Measurements from ENCODE around the gene C2orf76.

Gene C2orf76

DNA sequence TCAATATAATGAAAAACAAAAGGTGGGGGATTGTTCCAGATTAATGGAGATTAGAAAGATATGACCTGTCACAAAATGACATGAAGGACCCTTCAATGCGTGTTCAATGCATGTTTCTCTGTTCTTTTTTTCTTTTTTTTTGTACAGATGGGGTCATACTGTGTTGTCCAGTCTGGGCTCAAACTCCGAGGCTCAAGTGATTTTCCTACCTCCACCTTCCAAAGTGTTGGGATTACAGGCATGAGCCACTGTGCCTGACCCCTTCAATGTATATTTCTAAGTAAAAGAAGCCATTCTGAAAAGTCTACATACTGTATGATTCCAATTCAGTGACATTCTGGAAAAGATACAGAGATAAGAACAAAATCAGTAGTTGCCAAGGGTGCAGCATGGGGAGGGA, 32.8 kb downstream of the C2orf76 start:
- Histone ChIP-seq H3K27ac (ENCODE audit: low read depth, low read length, severe bottlenecking) (no peak overlapping the region), H3K36me3 (ENCODE audit: control insufficient read depth, insufficient read depth, low read length) (no peaks in the 10 kb centered on the region), H3K4me3 (ENCODE audit: extremely low read depth, insufficient read depth, low read length, poor library complexity, severe bottlenecking) (no peak overlapping the region), H3K4me1 (ENCODE audit: control insufficient read depth, insufficient read depth, low read length, poor library complexity, severe bottlenecking) (no peaks in the 10 kb centered on the region), H3K9me3 (ENCODE audit: control insufficient read depth, low read length) (no peaks in the 10 kb centered on the region)
- WGBS, 2 experiments (ENCODE audit: insufficient coverage in 2 of 2): 86 to 100% methylated on average over 1 of the region's 2 CpGs

GRCh38 chr2:119333360-119333759, 33.3 kb downstream of the C2orf76 start:
- Histone ChIP-seq H3K36me3 (ENCODE audit: control insufficient read depth, insufficient read depth, low read length) (no peaks in the 10 kb centered on the region), H3K4me3 (ENCODE audit: extremely low read depth, insufficient read depth, low read length, poor library complexity, severe bottlenecking) (no peak overlapping the region), H3K27ac (ENCODE audit: low read depth, low read length, severe bottlenecking) (no peak overlapping the region), H3K4me1 (ENCODE audit: control insufficient read depth, insufficient read depth, low read length, poor library complexity, severe bottlenecking) (no peaks in the 10 kb centered on the region), H3K9me3 (ENCODE audit: control insufficient read depth, low read length) (no peaks in the 10 kb centered on the region)
- WGBS, 2 experiments (ENCODE audit: insufficient coverage in 2 of 2): 85 to 100% methylated on average over 2 of the region's 3 CpGs

- no peaks in the 10 kb centered on the region for H3K36me3 ChIP-seq (ENCODE audit: control insufficient read depth, insufficient read depth, low read length)
- no peak overlapping the region for H3K27ac ChIP-seq (ENCODE audit: low read depth, low read length, severe bottlenecking)
- H3K9me3 ChIP-seq (ENCODE audit: control insufficient read depth, low read length): no peaks in the 10 kb centered on the region
- no peaks in the 10 kb centered on the region for H3K4me1 ChIP-seq (ENCODE audit: control insufficient read depth, insufficient read depth, low read length, poor library complexity, severe bottlenecking)
- H3K4me3 ChIP-seq (ENCODE audit: extremely low read depth, insufficient read depth, low read length, poor library complexity, severe bottlenecking): no peak overlapping the region
- no CpG with 5 or more reads among the region's 6 CpGs for WGBS, 2 experiments (ENCODE audit: insufficient coverage in 2 of 2)
These were observed 33.7 kb downstream of the C2orf76 start for GRCh38 chr2:119332953-119333352.

GRCh38 chr2:119327431-119327830, 39.2 kb downstream of the C2orf76 start:
- Histone ChIP-seq H3K36me3 (ENCODE audit: control insufficient read depth, insufficient read depth, low read length) (no peaks in the 10 kb centered on the region), H3K9me3 (ENCODE audit: control insufficient read depth, low read length) (no peaks in the 10 kb centered on the region), H3K4me3 (ENCODE audit: extremely low read depth, insufficient read depth, low read length, poor library complexity, severe bottlenecking) (no peak overlapping the region), H3K4me1 (ENCODE audit: control insufficient read depth, insufficient read depth, low read length, poor library complexity, severe bottlenecking) (no peaks in the 10 kb centered on the region), H3K27ac (ENCODE audit: low read depth, low read length, severe bottlenecking) (no peak overlapping the region)
- WGBS, 2 experiments (ENCODE audit: insufficient coverage in 2 of 2): 93 to 95% methylated on average over 4 to 5 of the region's 6 CpGs

- 60% methylated on average over 1 of the region's 1 CpG; no CpG with 5 or more reads in 1 of the 2 experiments for WGBS, 2 experiments (ENCODE audit: insufficient coverage in 2 of 2)
- H3K27ac ChIP-seq (ENCODE audit: low read depth, low read length, severe bottlenecking): no peak overlapping the region
- no peak overlapping the region for H3K4me3 ChIP-seq (ENCODE audit: extremely low read depth, insufficient read depth, low read length, poor library complexity, severe bottlenecking)
- H3K9me3 ChIP-seq (ENCODE audit: control insufficient read depth, low read length): no peaks in the 10 kb centered on the region
- no peaks in the 10 kb centered on the region for H3K36me3 ChIP-seq (ENCODE audit: control insufficient read depth, insufficient read depth, low read length)
- H3K4me1 ChIP-seq (ENCODE audit: control insufficient read depth, insufficient read depth, low read length, poor library complexity, severe bottlenecking): no peaks in the 10 kb centered on the region
These were observed 39.7 kb downstream of the C2orf76 start for GRCh38 chr2:119326938-119327337.

DNA sequence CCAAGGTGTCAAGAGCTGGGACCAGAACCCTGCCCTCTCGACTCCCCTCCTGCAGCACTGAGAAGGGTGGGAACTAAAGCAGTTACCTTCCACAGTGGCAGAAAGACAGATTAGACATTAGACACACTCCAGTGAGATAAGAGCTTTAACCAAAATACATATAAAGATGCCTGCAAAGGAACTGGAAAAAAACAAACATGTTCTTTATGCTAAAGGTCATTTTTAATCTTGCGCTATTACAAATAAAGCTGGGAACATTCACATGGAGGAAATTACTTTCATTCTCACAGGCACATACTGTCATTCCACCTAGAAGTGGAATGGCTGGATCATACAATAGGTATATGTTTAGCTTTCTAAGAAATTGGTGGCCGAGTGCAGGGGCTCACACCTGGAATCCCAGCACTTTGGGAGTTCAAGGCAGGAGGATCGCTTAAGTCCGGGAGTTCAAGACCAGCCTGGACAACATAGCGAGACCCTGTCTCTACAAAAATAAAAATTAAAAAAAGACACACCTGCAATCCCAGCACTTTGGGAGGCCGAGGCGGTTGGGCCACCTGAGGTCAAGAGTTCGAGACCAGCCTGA, 41.9 kb downstream of the C2orf76 start:
- no peaks in the 10 kb centered on the region for H3K9me3 ChIP-seq (ENCODE audit: control insufficient read depth, low read length)
- 94 to 96% methylated on average over 3 to 7 of the region's 9 CpGs for WGBS, 2 experiments (ENCODE audit: insufficient coverage in 2 of 2)
- no peaks in the 10 kb centered on the region for H3K36me3 ChIP-seq (ENCODE audit: control insufficient read depth, insufficient read depth, low read length)
- no peak overlapping the region for H3K4me3 ChIP-seq (ENCODE audit: extremely low read depth, insufficient read depth, low read length, poor library complexity, severe bottlenecking)
- no peaks in the 10 kb centered on the region for H3K4me1 ChIP-seq (ENCODE audit: control insufficient read depth, insufficient read depth, low read length, poor library complexity, severe bottlenecking)
- H3K27ac ChIP-seq (ENCODE audit: low read depth, low read length, severe bottlenecking): no peak overlapping the region

GRCh38 chr2:119323459-119323858, 43.2 kb downstream of the C2orf76 start:
- H3K9me3 ChIP-seq (ENCODE audit: control insufficient read depth, low read length): no peaks in the 10 kb centered on the region
- no peaks in the 10 kb centered on the region for H3K36me3 ChIP-seq (ENCODE audit: control insufficient read depth, insufficient read depth, low read length)
- H3K27ac ChIP-seq (ENCODE audit: low read depth, low read length, severe bottlenecking): no peak overlapping the region
- no peaks in the 10 kb centered on the region for H3K4me1 ChIP-seq (ENCODE audit: control insufficient read depth, insufficient read depth, low read length, poor library complexity, severe bottlenecking)
- no peak overlapping the region for H3K4me3 ChIP-seq (ENCODE audit: extremely low read depth, insufficient read depth, low read length, poor library complexity, severe bottlenecking)
- WGBS, 2 experiments (ENCODE audit: insufficient coverage in 2 of 2): 81 to 85% methylated on average over 4 to 7 of the region's 8 CpGs

GRCh38 chr2:119319593-119319992, 47.0 kb downstream of the C2orf76 start:
- Histone ChIP-seq H3K4me3 (ENCODE audit: extremely low read depth, insufficient read depth, low read length, poor library complexity, severe bottlenecking) (no peak overlapping the region), H3K9me3 (ENCODE audit: control insufficient read depth, low read length) (no peaks in the 10 kb centered on the region), H3K36me3 (ENCODE audit: control insufficient read depth, insufficient read depth, low read length) (no peaks in the 10 kb centered on the region), H3K4me1 (ENCODE audit: control insufficient read depth, insufficient read depth, low read length, poor library complexity, severe bottlenecking) (no peaks in the 10 kb centered on the region), H3K27ac (ENCODE audit: low read depth, low read length, severe bottlenecking) (no peak overlapping the region)
- WGBS, 2 experiments (ENCODE audit: insufficient coverage in 2 of 2): 74 to 89% methylated on average over 4 to 5 of the region's 7 CpGs

- H3K9me3 ChIP-seq (ENCODE audit: control insufficient read depth, low read length): no peaks in the 10 kb centered on the region
- WGBS, 2 experiments (ENCODE audit: insufficient coverage in 2 of 2): no CpG with 5 or more reads among the region's 1 CpG
- H3K36me3 ChIP-seq (ENCODE audit: control insufficient read depth, insufficient read depth, low read length): no peaks in the 10 kb centered on the region
- H3K27ac ChIP-seq (ENCODE audit: low read depth, low read length, severe bottlenecking): no peak overlapping the region
- H3K4me1 ChIP-seq (ENCODE audit: control insufficient read depth, insufficient read depth, low read length, poor library complexity, severe bottlenecking): no peaks in the 10 kb centered on the region
- no peak overlapping the region for H3K4me3 ChIP-seq (ENCODE audit: extremely low read depth, insufficient read depth, low read length, poor library complexity, severe bottlenecking)
These were observed 49.1 kb downstream of the C2orf76 start for GRCh38 chr2:119317554-119317953.

GRCh38 chr2:119316066-119316465, 50.6 kb downstream of the C2orf76 start:
- H3K4me1 ChIP-seq (ENCODE audit: control insufficient read depth, insufficient read depth, low read length, poor library complexity, severe bottlenecking): no peaks in the 10 kb centered on the region
- no peaks in the 10 kb centered on the region for H3K36me3 ChIP-seq (ENCODE audit: control insufficient read depth, insufficient read depth, low read length)
- 40% methylated on average over 1 of the region's 3 CpGs; no CpG with 5 or more reads in 1 of the 2 experiments for WGBS, 2 experiments (ENCODE audit: insufficient coverage in 2 of 2)
- no peak overlapping the region for H3K4me3 ChIP-seq (ENCODE audit: extremely low read depth, insufficient read depth, low read length, poor library complexity, severe bottlenecking)
- no peak overlapping the region for H3K27ac ChIP-seq (ENCODE audit: low read depth, low read length, severe bottlenecking)
- H3K9me3 ChIP-seq (ENCODE audit: control insufficient read depth, low read length): no peaks in the 10 kb centered on the region

DNA sequence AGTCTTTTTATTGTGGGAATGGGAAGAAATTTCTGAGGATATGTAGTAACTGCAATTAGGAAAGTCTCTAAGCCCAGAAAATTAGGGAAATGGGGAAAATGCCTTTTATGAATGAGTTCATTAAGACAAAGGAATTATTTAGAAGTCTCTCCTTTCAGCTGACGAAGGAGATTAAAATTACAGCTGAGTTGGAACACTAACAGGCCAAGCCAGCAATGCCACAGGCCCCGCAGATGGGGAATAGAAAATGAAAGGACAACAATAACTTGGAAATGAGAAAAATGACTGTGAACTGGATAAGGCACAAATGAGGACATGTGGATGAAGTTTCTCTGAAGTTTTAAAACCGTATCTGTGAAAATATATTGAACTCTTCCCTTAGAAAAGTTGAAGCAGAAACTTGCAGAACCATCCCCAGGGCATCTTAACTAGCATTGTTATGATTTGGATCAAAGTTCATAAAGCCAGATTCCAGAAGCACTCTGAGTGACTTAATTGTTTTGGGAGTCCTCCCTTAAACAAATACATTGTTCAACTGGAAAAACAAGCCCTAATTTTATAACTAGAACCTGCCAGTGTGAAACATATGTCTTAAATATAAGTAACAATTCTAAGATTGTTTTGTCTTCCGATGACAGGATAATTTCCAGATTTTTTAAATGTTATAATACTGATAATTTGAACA, 51.3 kb downstream of the C2orf76 start:
- Histone ChIP-seq H3K27ac (ENCODE audit: low read depth, low read length, severe bottlenecking) (no peak overlapping the region), H3K9me3 (ENCODE audit: control insufficient read depth, low read length) (no peaks in the 10 kb centered on the region), H3K4me1 (ENCODE audit: control insufficient read depth, insufficient read depth, low read length, poor library complexity, severe bottlenecking) (no peaks in the 10 kb centered on the region), H3K4me3 (ENCODE audit: extremely low read depth, insufficient read depth, low read length, poor library complexity, severe bottlenecking) (no peak overlapping the region), H3K36me3 (ENCODE audit: control insufficient read depth, insufficient read depth, low read length) (no peaks in the 10 kb centered on the region)
- 97 to 100% methylated on average over 1 to 2 of the region's 4 CpGs for WGBS, 2 experiments (ENCODE audit: insufficient coverage in 2 of 2)
